Activated CD4-positive, alpha-beta T cell treated with anti-CD3 and anti-CD28 coated beads for 36 hours (primary cell): ENCODE results near the gene MEIOB. TPM values are rescaled to one million over a fixed set of nuclear protein-coding genes. Genes with fewer than 3 reads are reported as not detected.

Experiments
- ATAC-seq: fragments of 200-7000 bp; cut with Tn5 transposase; one replicate; pipeline ENCODE4 v1.10.0; 2021; ENCODE audit warnings: mild to moderate bottlenecking, moderate library complexity
- CTCF ChIA-PET: fragments of 350-600 bp; sonication (Branson Sonifier 250); formaldehyde crosslinking; loops from one replicate; lab custom pipeline; 2021; ENCODE audit warnings: antibody characterized with exemption; lab: Charles Lee
- POLR2A ChIA-PET: fragments of 350-600 bp; sonication (Branson Sonifier 250); formaldehyde crosslinking; loops from one replicate; lab custom pipeline; 2021; ENCODE audit warnings: antibody characterized with exemption, inconsistent platforms; lab: Charles Lee
- DNase-seq: peaks from one replicate; pipeline ENCODE4 v3.0.0-alpha.2; 2020
- H3K27ac Mint-ChIP-seq: one replicate; pipeline ENCODE4 v1.8.0; 2021; ENCODE audit warnings: mixed read lengths
- H3K27me3 Mint-ChIP-seq: one replicate; pipeline ENCODE4 v1.8.0; 2021; ENCODE audit warnings: mixed read lengths
- H3K36me3 Mint-ChIP-seq: one replicate; pipeline ENCODE4 v1.8.0; 2021; ENCODE audit warnings: low read depth, mixed read lengths
- H3K4me1 Mint-ChIP-seq: one replicate; pipeline ENCODE4 v1.8.0; 2021; ENCODE audit warnings: mixed read lengths
- H3K4me3 Mint-ChIP-seq: one replicate; pipeline ENCODE4 v1.8.0; 2021; ENCODE audit warnings: mild to moderate bottlenecking, moderate library complexity, mixed read lengths
- H3K9me3 Mint-ChIP-seq: one replicate; pipeline ENCODE4 v1.8.0; 2021; ENCODE audit warnings: low read depth, mixed read lengths
- intact Hi-C, 2 experiments: fragments of 100-400 bp; cut with DNase I in 1 of 2; cut with micrococcal nuclease in 1 of 2; formaldehyde crosslinking; loops; one replicate each; pipeline versions ENCODE4 v1.14.2 to v1.15.1; 2022 to 2024; cut with DNase I, micrococcal nuclease
- total RNA-seq, 2 experiments: library from RNA; stranded (reverse); gene quantifications; one replicate each; pipeline ENCODE4 v1.2.3, GENCODE V29; 2021

MEIOB gene
- total RNA-seq, 2 experiments from 2014 or later: 0.14 to 0.21 TPM

- Mint-ChIP-seq H3K27me3 (peaks cover 2% of the 10 kb centered on the region), H3K4me1 (peaks cover 19% of the 10 kb centered on the region), H3K36me3 (no peaks in the 10 kb centered on the region), H3K9me3 (no peaks in the 10 kb centered on the region), H3K4me3 (no peak overlapping the region), H3K27ac (no peak overlapping the region)
- POLR2A ChIA-PET: interaction anchor here (0.6 kb wide), 1 partner anchor 65 kb away, joined by 3 read pairs; no protein-coding TSS in a partner anchor
- ATAC-seq: no peak
- intact Hi-C loops: no loop called here
- CTCF ChIA-PET: interaction anchor here (0.7 kb wide), 1 partner anchor 11 kb away, joined by 3 read pairs; no protein-coding TSS in a partner anchor
- no peak for DNase-seq
Measured at GRCh38 chr16:1851793-1852192, 20.2 kb downstream of the MEIOB start.

DNA sequence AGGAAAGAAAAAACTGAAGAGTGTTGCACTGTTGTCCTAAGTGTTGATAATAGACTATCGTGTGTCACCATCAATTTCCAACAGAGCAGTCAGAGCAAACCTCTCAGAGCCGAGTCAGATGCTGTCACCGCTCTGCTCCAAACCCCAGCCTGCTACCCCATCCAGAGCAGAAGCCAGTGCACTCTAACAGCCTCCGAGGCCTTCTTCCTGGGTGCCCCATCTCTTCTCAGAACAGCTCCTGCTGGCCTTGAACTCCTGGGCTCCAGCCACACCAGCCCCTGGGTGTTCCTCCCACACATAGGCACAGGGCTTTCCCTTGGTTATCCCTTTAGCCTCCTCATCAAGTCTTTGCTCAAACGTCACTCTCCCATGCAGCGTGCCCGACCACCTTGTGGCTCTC lies 21.0 kb downstream of the MEIOB start:
- ChIA-PET CTCF (no interaction called here), POLR2A (interaction anchor here (0.6 kb wide), 1 partner anchor 66 kb away, joined by 3 read pairs; no protein-coding TSS in a partner anchor)
- ATAC-seq: no peak
- H3K27ac Mint-ChIP-seq: no peak overlapping the region
- peaks cover 17% of the 10 kb centered on the region for H3K4me1 Mint-ChIP-seq
- H3K9me3 Mint-ChIP-seq: no peaks in the 10 kb centered on the region
- H3K4me3 Mint-ChIP-seq: no peak overlapping the region
- intact Hi-C loops: no loop called here
- no peak for DNase-seq
- peaks cover 3% of the 10 kb centered on the region for H3K27me3 Mint-ChIP-seq
- H3K36me3 Mint-ChIP-seq: no peaks in the 10 kb centered on the region

GRCh38 chr16:1846416-1846815 lies 25.5 kb downstream of the MEIOB start:
- Mint-ChIP-seq H3K4me3 (no peak overlapping the region), H3K27ac (no peak overlapping the region), H3K27me3 (peaks cover 7% of the 10 kb centered on the region), H3K9me3 (no peaks in the 10 kb centered on the region), H3K4me1 (no peaks in the 10 kb centered on the region), H3K36me3 (no peaks in the 10 kb centered on the region)
- DNase-seq (no peak), ATAC-seq (no peak)
- POLR2A ChIA-PET: no interaction called here
- CTCF ChIA-PET: interaction anchor here (1.0 kb wide), 1 partner anchor 11 kb away, joined by 4 read pairs; no protein-coding TSS in a partner anchor
- intact Hi-C loops: no loop called here

- POLR2A ChIA-PET: no interaction called here
- H3K36me3 Mint-ChIP-seq: no peaks in the 10 kb centered on the region
- ATAC-seq (no peak), DNase-seq (no peak)
- no peaks in the 10 kb centered on the region for H3K9me3 Mint-ChIP-seq
- no peak overlapping the region for H3K4me3 Mint-ChIP-seq
- no peaks in the 10 kb centered on the region for H3K4me1 Mint-ChIP-seq
- no peak overlapping the region for H3K27ac Mint-ChIP-seq
- intact Hi-C loops: no loop called here
- H3K27me3 Mint-ChIP-seq: peaks cover 7% of the 10 kb centered on the region
- CTCF ChIA-PET: interaction anchor here (1.0 to 1.1 kb wide), 2 partner anchors 11 to 83 kb away, joined by 4 to 6 read pairs; no protein-coding TSS in a partner anchor
Measured at GRCh38 chr16:1845985-1846384, 26.0 kb downstream of the MEIOB start.

- POLR2A ChIA-PET: no interaction called here
Measured at GRCh38 chr16:1839554-1839953, 32.4 kb downstream of the MEIOB start.

GRCh38 chr16:1834096-1834495 lies 37.9 kb downstream of the MEIOB start:
- H3K4me1 Mint-ChIP-seq: peaks cover 5% of the 10 kb centered on the region

More at GRCh38 chr16:1839554-1839953, 32.4 kb downstream of the MEIOB start:
- ATAC-seq: no peak
- H3K36me3 Mint-ChIP-seq: no peaks in the 10 kb centered on the region
- DNase-seq: no peak
- no peaks in the 10 kb centered on the region for H3K27me3 Mint-ChIP-seq
- intact Hi-C loops: no loop called here
- H3K4me1 Mint-ChIP-seq: no peaks in the 10 kb centered on the region
- H3K27ac Mint-ChIP-seq: no peak overlapping the region
- CTCF ChIA-PET: no interaction called here
- no peak overlapping the region for H3K4me3 Mint-ChIP-seq
- no peaks in the 10 kb centered on the region for H3K9me3 Mint-ChIP-seq

DNA sequence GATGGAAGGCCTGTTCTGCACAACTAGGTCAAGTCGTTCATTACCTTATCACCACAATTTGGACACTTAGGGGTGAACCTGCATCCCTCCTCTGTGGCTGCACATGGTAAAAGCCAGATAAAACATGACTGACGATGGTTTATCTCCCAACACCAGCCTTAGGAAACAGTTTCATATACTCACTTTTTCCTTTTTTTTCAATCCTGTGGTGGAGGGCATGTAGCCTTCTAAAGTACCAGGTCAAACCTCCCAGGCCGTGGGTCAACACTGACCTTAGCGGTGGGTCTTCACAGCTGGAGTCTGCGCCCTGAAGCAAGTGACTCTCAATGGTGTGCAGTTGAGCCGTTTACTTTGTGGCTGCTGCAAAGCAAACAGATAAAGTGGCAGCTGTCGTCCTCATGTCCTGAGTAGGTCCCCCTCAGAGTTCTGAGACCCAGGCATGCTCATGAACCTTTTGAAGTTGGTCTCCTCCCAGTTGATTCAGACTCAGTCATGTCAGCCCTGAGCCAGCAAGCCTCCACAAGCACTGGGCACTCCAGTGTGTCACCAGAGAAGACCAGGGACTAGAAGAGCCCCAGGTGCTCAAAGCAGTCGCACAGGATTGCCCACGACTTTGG lies 39.0 kb downstream of the MEIOB start:
- intact Hi-C loops: no loop called here
- H3K27ac Mint-ChIP-seq: no peak overlapping the region
- POLR2A ChIA-PET: no interaction called here
- peaks cover 3% of the 10 kb centered on the region for H3K36me3 Mint-ChIP-seq
- peaks cover 14% of the 10 kb centered on the region for H3K4me1 Mint-ChIP-seq
- no peak overlapping the region for H3K4me3 Mint-ChIP-seq
- ATAC-seq (peak; percentile 30), DNase-seq (no peak)
- no peaks in the 10 kb centered on the region for H3K9me3 Mint-ChIP-seq
- no peaks in the 10 kb centered on the region for H3K27me3 Mint-ChIP-seq
- CTCF ChIA-PET: interaction anchor here (0.6 to 0.7 kb wide), 2 partner anchors 308 to 839 kb away, joined by 3 read pairs; no protein-coding TSS in a partner anchor

More at GRCh38 chr16:1834096-1834495, 37.9 kb downstream of the MEIOB start:
- intact Hi-C loops: no loop called here
- Mint-ChIP-seq H3K36me3 (peaks cover 2% of the 10 kb centered on the region), H3K27ac (no peak overlapping the region), H3K27me3 (no peaks in the 10 kb centered on the region), H3K9me3 (no peaks in the 10 kb centered on the region), H3K4me3 (no peak overlapping the region)
- ATAC-seq (no peak), DNase-seq (no peak)
- ChIA-PET CTCF (interaction anchor here (0.6 to 0.7 kb wide), 3 partner anchors 91 to 1303 kb away, joined by 3 to 9 read pairs (median 4); no protein-coding TSS in a partner anchor), POLR2A (no interaction called here)

GRCh38 chr16:1831186-1832075 lies 40.5 kb downstream of the MEIOB start:
- Mint-ChIP-seq H3K4me1 (peaks cover 19% of the 10 kb centered on the region), H3K36me3 (peaks cover 5% of the 10 kb centered on the region), H3K9me3 (no peaks in the 10 kb centered on the region), H3K27ac (no peak overlapping the region), H3K27me3 (no peaks in the 10 kb centered on the region), H3K4me3 (no peak overlapping the region)
- DNase-seq (no peak), ATAC-seq (no peak)
- ChIA-PET POLR2A (no interaction called here), CTCF (interaction anchor here (1.3 kb wide), 1 partner anchor 10 kb away, joined by 3 read pairs; no protein-coding TSS in a partner anchor)
- intact Hi-C loops: no loop called here

GRCh38 chr16:1830213-1830612 lies 41.8 kb downstream of the MEIOB start:
- no peaks in the 10 kb centered on the region for H3K27me3 Mint-ChIP-seq
- H3K36me3 Mint-ChIP-seq: peaks cover 5% of the 10 kb centered on the region
- intact Hi-C loops: no loop called here
- no peak overlapping the region for H3K27ac Mint-ChIP-seq
- CTCF ChIA-PET: interaction anchor here (1.3 kb wide), 1 partner anchor 11 kb away, joined by 3 read pairs; no protein-coding TSS in a partner anchor
- POLR2A ChIA-PET: no interaction called here
- H3K4me1 Mint-ChIP-seq: peaks cover 22% of the 10 kb centered on the region
- DNase-seq: no peak
- H3K9me3 Mint-ChIP-seq: no peaks in the 10 kb centered on the region
- H3K4me3 Mint-ChIP-seq: no peak overlapping the region
- no peak for ATAC-seq

- intact Hi-C loops: loop anchor here in 1 of 2 experiments (5.0 kb wide), 1 partner anchor 47 kb away; the partner anchor contains the start of genes NUBP2 and SPSB3
- peaks cover 5% of the 10 kb centered on the region for H3K36me3 Mint-ChIP-seq
- peak overlapping the region; percentile 91 for H3K4me3 Mint-ChIP-seq
- CTCF ChIA-PET: interaction anchor here (0.7 kb wide), 1 partner anchor 1756 kb away, joined by 3 read pairs; no protein-coding TSS in a partner anchor
- H3K27ac Mint-ChIP-seq: no peak overlapping the region
- POLR2A ChIA-PET: no interaction called here
- ATAC-seq: no peak
- H3K9me3 Mint-ChIP-seq: no peaks in the 10 kb centered on the region
- no peak for DNase-seq
- peaks cover 27% of the 10 kb centered on the region for H3K4me1 Mint-ChIP-seq
- no peaks in the 10 kb centered on the region for H3K27me3 Mint-ChIP-seq
Measured at GRCh38 chr16:1828645-1829410, 43.1 kb downstream of the MEIOB start.
